HG03378 (cell line): ENCODE results near the gene ATP1B2.

Experiments
- ATAC-seq: cut with Tn5 transposase; IDR thresholded peaks from one replicate; pipeline ENCODE4 v1.9.1; 2021; ENCODE audit warnings: mild to moderate bottlenecking, moderate library complexity; ENCODE audit not compliant: unreplicated experiment

The ATP1B2 gene

GRCh38 chr17:7677388-7678067, 26.8 kb downstream of the ATP1B2 start:
- no peak for ATAC-seq

GRCh38 chr17:7684851-7685532, 34.3 kb downstream of the ATP1B2 start:
- ATAC-seq: no peak

DNA sequence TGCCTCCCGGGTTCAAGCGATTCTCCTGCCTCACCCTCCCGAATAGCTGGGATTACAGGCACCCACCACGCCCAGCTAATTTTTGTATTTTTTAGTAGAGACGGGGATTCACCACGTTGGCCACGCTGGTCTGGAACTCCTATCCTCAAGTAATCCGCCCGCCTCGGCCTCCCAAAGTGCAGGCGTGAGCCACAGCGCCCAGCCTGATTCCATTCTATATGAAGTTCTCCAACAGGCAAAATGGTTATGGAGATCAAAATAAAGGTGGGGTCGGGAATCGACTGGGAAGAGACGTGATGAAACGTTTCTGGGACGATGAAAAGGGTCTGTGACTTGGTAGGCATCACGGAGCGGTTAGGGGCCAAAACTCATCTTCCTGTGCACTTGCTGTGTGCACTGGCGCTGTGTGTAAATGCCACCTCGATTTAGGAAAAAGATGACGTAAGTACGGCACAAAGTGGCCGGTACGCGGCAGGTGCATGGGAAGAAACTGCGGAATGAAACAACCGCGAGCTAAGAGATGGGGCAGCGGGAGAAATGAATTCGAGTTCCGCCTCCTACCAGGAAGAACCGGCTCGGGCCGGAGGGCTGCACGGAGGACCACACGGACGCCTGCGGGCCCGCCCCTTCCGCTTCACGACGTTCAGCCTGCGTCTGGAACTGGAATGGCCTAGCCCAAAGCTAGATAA, 35.0 kb downstream of the ATP1B2 start:
- ATAC-seq: peak; percentile 45

- peak; percentile 46 for ATAC-seq
Observed at GRCh38 chr17:7686222-7687071, 35.7 kb downstream of the ATP1B2 start.

GRCh38 chr17:7687072-7687907, 36.6 kb downstream of the ATP1B2 start, which contains the start of gene TP53:
Gene TP53, minus strand, starts transcription at chr17:7687490. Its CDS starts 10,896 bp downstream, at chr17:7676594.
- no peak for ATAC-seq

- peak; percentile 60 for ATAC-seq
Observed at GRCh38 chr17:7687908-7688807, 37.4 kb downstream of the ATP1B2 start, which contains the start of gene WRAP53. Gene WRAP53, plus strand, starts transcription at chr17:7688477. Its CDS starts 172 bp downstream, at chr17:7688649.

DNA sequence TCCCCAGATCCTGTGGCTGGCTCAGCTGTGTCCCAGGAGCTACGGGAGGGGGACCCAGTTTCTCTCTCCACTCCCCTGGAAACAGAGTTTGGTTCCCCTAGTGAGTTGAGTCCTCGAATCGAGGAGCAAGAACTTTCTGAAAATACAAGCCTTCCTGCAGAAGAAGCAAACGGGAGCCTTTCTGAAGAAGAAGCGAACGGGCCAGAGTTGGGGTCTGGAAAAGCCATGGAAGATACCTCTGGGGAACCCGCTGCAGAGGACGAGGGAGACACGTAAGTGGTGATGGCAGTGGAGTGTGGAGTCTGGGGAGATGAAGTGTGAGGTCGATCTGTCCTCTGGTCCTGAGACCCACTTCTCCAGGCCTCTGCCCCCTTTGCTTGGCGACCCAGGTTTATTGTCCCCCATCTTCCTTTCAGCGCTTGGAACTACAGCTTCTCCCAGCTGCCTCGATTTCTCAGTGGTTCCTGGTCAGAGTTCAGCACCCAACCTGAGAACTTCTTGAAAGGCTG, 38.1 kb downstream of the ATP1B2 start:
- no peak for ATAC-seq

- no peak for ATAC-seq
Observed at GRCh38 chr17:7695586-7695985, 44.9 kb downstream of the ATP1B2 start.

- no peak for ATAC-seq
Observed at GRCh38 chr17:7697828-7698588, 47.3 kb downstream of the ATP1B2 start.

GRCh38 chr17:7700510-7700909, 49.8 kb downstream of the ATP1B2 start:
- no peak for ATAC-seq

- ATAC-seq: no peak
Observed at GRCh38 chr17:7701681-7702080, 51.0 kb downstream of the ATP1B2 start.

- no peak for ATAC-seq
Observed at GRCh38 chr17:7702776-7703175, 52.0 kb downstream of the ATP1B2 start.

GRCh38 chr17:7703584-7704479, 53.1 kb downstream of the ATP1B2 start:
- no peak for ATAC-seq

DNA sequence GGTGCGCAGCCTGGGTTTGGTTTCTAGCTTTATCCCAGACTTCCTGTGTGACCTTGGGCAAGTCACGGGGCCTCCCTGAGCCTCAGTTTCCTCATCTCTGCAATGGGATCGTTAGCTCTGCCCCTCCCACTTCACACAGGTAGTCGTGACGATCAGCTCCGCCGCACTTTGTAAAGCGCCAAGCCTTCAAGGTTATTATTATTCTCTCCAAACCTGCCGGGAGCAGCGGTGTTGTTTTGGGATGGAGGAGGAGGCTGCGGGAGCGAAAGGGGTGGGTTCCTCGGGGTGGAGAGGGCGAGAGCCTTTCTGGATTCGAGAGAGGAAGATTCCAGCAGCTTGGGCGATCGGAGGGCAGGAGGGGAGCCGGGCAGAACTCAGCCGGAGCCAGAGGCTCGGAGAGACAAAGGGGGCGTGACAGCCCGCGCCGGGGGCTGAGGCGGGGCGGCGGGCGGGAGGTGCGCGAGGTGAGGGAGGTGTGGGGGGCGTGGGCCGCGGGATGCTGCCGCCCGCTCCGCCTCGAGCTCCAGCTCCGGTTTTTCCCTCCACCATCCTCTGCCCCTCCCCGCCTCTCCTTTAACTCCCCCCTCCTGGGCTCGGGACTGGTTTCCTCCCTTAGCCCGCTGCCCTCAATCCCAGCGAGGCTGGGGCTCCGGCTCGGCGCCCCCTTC, 54.0 kb downstream of the ATP1B2 start, which contains the start of gene EFNB3:
Gene EFNB3, plus strand, starts transcription at position 602 of the 668 bp plus-strand sequence. CDS start 397 bp downstream, outside the sequence.
- ATAC-seq: no peak

DNA sequence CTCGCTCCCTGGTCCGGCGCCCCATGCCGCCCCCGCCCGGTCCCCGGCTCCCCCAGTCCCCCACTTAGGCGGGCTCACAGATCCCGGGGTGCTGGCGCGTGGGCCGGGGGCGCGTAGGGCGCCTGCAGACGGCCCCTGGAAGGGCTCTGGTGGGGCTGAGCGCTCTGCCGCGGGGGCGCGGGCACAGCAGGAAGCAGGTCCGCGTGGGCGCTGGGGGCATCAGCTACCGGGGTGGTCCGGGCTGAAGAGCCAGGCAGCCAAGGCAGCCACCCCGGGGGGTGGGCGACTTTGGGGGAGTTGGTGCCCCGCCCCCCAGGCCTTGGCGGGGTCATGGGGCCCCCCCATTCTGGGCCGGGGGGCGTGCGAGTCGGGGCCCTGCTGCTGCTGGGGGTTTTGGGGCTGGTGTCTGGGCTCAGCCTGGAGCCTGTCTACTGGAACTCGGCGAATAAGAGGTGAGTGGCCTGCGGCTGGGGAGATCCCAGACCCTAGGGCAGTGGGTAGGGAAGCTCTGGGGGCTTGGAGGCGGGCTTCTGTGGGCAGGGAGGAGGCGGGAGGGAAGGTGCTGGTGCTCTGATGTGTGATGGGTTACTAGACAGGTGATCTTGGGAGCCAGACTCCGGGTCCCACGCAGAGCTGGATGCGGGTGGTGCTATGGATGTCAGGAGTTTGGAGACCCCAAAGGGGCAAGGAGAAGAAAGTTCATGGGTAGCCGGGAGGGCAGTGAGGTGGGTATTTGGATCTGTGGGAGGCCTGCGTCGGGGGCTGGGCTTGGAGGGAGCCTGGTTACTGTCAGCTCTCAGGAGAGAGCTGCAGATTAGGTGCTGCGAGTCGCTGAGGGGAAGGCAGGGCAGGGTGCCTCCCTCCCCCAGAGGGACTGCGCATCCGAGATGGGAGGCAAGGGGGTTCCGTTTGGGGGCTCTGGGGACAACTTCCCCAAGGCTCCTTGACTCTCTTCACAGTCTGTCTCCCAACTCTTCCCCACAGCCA, 54.8 kb downstream of the ATP1B2 start:
- ATAC-seq: no peak
